Cardiac fibroblast (primary cell): ENCODE results near the gene FGD4.

Experiments used
- DNase-seq, 2 donors: peaks; one replicate each; pipeline versions ENCODE4 v3.0.0 to v3.0.0-alpha.2; 2010; ENCODE audit warnings: low read depth in 2 of 2
- H3K4me3 ChIP-seq, 2 donors: replicated peaks in 1 of 2; 1 replicate in 1 of 2; 2 replicates in 1 of 2; pipeline ENCODE4 v1.5.1; 2011; ENCODE audit warnings: low read depth in 2 of 2, low read length in 2 of 2, mild to moderate bottlenecking in 2 of 2, moderate library complexity in 1 of 2
- CTCF ChIP-seq: IDR thresholded peaks from one replicate; pipeline ENCODE4 v1.5.1; 2011; ENCODE audit warnings: low read depth, mild to moderate bottlenecking, low read length, inconsistent platforms

The FGD4 gene

GRCh38 chr12:32679091-32679919 lies 279.9 kb downstream of the FGD4 start, which contains the start of gene DNM1L:
Gene DNM1L, plus strand, starts transcription at chr12:32679301. Its CDS starts 63 bp downstream, at chr12:32679364.
- DNase-seq, result peak; percentile 96 to 98
- H3K4me3 ChIP-seq, result peak within 1 kb of the TSS; percentile 57 to 92
- TF ChIP-seq CTCF, result no peak

GRCh38 chr12:32679920-32680237 lies 280.5 kb downstream of the FGD4 start:
- TF ChIP-seq CTCF, result no peak
- H3K4me3 ChIP-seq, result peak overlapping the region; percentile 57 to 92
- no peak for DNase-seq

GRCh38 chr12:32680787-32681186 lies 281.4 kb downstream of the FGD4 start:
- no peak for TF ChIP-seq CTCF
- peak overlapping the region in 1 of 2 donors; percentile 92 for H3K4me3 ChIP-seq
- no peak for DNase-seq

GRCh38 chr12:32681272-32681671 lies 281.9 kb downstream of the FGD4 start:
- no peak for TF ChIP-seq CTCF
- DNase-seq, result no peak
- no peak overlapping the region for H3K4me3 ChIP-seq

GRCh38 chr12:32686340-32686739 lies 287.0 kb downstream of the FGD4 start:
- H3K4me3 ChIP-seq, result no peak overlapping the region
- DNase-seq, result no peak
- no peak for TF ChIP-seq CTCF

GRCh38 chr12:32688786-32689185 lies 289.4 kb downstream of the FGD4 start:
- DNase-seq, result no peak
- no peak overlapping the region for H3K4me3 ChIP-seq
- TF ChIP-seq CTCF, result no peak

GRCh38 chr12:32690927-32691326 lies 291.6 kb downstream of the FGD4 start:
- TF ChIP-seq CTCF, result no peak
- no peak overlapping the region for H3K4me3 ChIP-seq
- no peak for DNase-seq
